ENCODE results near the gene CDC42EP3. TPM values are rescaled to one million over a fixed set of nuclear protein-coding genes. Genes with fewer than 3 reads are reported as not detected.

The CDC42EP3 gene
- total and polyA plus RNA-seq, 2 experiments from 2014 or later, result 19.3 to 33.0 TPM

DNA sequence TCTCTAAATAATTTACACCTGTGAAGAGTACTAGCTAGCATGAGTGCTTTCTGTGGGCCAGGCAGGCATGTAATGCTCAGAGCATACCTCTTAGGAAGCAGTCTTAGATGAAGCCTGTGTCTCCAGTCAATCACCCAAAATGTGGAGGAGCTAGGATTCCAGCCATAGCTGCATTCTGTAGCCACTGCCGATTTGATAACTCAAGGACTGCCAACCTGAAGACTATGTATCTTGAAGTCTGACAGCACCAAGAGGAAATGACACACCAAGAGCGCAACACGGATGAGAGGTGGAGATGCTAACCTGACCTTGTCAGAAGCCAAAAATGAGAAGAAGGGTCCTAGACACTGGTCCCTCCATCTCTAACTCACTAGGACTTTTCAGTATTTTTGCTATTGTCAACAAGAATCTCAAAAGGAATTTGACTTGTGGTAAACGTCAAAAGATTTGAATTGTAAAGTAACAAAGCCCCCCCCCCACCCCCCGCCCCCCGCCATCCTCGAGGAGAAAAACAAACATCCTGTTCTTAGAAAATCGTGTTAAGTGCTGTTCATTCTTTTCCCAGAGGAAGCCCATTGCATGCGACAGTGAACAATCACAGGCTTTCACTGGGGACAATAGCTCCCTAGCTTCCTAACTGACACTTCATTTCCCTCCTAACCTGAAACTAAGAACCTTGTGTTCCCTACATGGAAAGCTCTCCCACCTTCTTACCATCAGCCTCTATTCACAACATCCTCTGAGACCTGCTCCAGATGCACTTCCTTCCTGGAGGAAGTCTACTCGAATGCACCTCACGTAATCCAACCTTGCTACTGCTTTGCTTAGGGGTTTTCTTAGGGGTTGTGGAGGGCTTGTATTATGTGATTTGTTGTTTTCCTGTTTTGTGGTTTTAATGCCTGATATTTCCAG, 14.7 kb downstream of the CDC42EP3 start:
- 55% methylated on average over 11 of the region's 11 CpGs for WGBS (ENCODE audit: low lambda C conversion rate, missing lambda C conversion rate)
- no peak overlapping the region for H3K27ac ChIP-seq
- peaks cover 88% of the 10 kb centered on the region for H3K79me2 ChIP-seq

DNA sequence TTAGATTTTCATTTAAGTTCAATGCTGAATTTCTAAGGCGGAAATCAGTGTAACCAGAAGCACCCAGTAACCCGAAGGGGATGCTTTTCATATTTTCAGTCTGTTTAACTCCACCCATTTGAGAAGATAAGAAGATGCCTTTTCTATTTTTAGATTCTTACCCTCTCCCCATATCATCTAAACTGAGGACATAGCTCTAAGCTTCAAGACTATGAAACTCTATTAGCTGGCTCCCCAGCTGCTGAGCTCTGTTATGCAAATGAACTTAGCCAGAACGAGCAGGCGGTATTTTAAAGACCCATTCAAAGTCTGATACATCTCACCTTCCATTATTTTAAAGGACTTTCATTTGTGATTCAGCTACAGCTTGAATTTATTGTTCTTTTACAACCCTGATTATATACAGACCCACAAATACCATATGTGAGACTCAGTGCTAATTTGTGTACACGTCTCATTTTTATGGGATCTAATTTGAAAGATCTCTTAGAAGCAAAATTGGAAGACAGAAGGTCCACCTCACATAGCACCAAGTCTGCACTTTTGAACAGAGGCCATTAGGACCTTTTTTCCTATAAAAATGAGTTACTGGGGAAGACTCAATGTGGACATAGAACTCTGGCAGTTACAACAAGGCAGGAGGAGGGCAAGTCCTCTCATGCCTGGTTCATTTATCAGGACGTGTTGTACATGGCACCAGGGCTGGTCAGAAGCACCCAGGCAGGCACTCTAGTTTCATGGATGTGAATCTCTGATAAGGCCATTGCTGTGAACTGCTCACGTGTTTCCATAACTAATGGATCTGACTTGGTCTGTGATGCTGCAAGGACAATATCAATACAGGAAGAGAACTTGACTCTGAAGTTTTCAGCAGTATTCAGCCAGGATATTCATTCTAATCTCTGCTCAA, 16.3 kb downstream of the CDC42EP3 start:
- H4K20me1 ChIP-seq (ENCODE audit: insufficient read depth, poor library complexity, severe bottlenecking), result peaks cover 10% of the 10 kb centered on the region
- H3K36me3 ChIP-seq (replicated peaks; ENCODE audit: insufficient read depth, low read depth), result no peaks in the 10 kb centered on the region
- 49% methylated on average over 7 of the region's 7 CpGs for WGBS (ENCODE audit: low lambda C conversion rate, missing lambda C conversion rate)
- no peaks in the 10 kb centered on the region for H3K9me2 ChIP-seq (replicated peaks; ENCODE audit: insufficient read depth)
- peak overlapping the region; percentile 46 for H3K4me2 ChIP-seq
- no peak for DNase-seq (ENCODE audit: low spot score)
- no peak overlapping the region for H3K4me3 ChIP-seq
- H2AFZ ChIP-seq, result no peak overlapping the region
- peaks cover 32% of the 10 kb centered on the region for H3K4me1 ChIP-seq (ENCODE audit: insufficient read depth)
- H3K27ac ChIP-seq, result peak overlapping the region; percentile 10
- no peaks in the 10 kb centered on the region for H3K27me3 ChIP-seq
- no peaks in the 10 kb centered on the region for H3K9me3 ChIP-seq (ENCODE audit: low read depth)
- TF ChIP-seq EZH2 (IDR thresholded peaks at IDR 0.05; ENCODE audit: borderline replicate concordance), result no peak
- TF ChIP-seq, protein P1, sequence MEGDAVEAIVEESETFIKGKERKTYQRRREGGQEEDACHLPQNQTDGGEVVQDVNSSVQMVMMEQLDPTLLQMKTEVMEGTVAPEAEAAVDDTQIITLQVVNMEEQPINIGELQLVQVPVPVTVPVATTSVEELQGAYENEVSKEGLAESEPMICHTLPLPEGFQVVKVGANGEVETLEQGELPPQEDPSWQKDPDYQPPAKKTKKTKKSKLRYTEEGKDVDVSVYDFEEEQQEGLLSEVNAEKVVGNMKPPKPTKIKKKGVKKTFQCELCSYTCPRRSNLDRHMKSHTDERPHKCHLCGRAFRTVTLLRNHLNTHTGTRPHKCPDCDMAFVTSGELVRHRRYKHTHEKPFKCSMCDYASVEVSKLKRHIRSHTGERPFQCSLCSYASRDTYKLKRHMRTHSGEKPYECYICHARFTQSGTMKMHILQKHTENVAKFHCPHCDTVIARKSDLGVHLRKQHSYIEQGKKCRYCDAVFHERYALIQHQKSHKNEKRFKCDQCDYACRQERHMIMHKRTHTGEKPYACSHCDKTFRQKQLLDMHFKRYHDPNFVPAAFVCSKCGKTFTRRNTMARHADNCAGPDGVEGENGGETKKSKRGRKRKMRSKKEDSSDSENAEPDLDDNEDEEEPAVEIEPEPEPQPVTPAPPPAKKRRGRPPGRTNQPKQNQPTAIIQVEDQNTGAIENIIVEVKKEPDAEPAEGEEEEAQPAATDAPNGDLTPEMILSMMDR (IDR thresholded peaks at IDR 0.05; ENCODE audit: poor library complexity), result no peak
- no peak for TF ChIP-seq EZH2phosphoT487 (IDR thresholded peaks at IDR 0.05; ENCODE audit: low read depth, severe bottlenecking, unreplicated experiment)
- H3K79me2 ChIP-seq, result peaks cover 88% of the 10 kb centered on the region

More for the DNA sequence above, 14.7 kb downstream of the CDC42EP3 start:
- H3K9me3 ChIP-seq (ENCODE audit: low read depth), result no peaks in the 10 kb centered on the region
- DNase-seq (ENCODE audit: low spot score), result no peak
- H3K9me2 ChIP-seq (replicated peaks; ENCODE audit: insufficient read depth), result no peaks in the 10 kb centered on the region
- no peaks in the 10 kb centered on the region for H4K20me1 ChIP-seq (ENCODE audit: insufficient read depth, poor library complexity, severe bottlenecking)
- TF ChIP-seq EZH2 (IDR thresholded peaks at IDR 0.05; ENCODE audit: borderline replicate concordance) (no peak), EZH2phosphoT487 (IDR thresholded peaks at IDR 0.05; ENCODE audit: low read depth, severe bottlenecking, unreplicated experiment) (no peak)
- TF ChIP-seq, protein P1 (IDR thresholded peaks at IDR 0.05; ENCODE audit: poor library complexity), result no peak
- H3K4me3 ChIP-seq, result no peak overlapping the region
- H3K36me3 ChIP-seq (replicated peaks; ENCODE audit: insufficient read depth, low read depth), result no peaks in the 10 kb centered on the region
- H3K4me2 ChIP-seq, result no peak overlapping the region
- peaks cover 32% of the 10 kb centered on the region for H3K4me1 ChIP-seq (ENCODE audit: insufficient read depth)
- no peaks in the 10 kb centered on the region for H3K27me3 ChIP-seq
- H2AFZ ChIP-seq, result no peak overlapping the region

DNA sequence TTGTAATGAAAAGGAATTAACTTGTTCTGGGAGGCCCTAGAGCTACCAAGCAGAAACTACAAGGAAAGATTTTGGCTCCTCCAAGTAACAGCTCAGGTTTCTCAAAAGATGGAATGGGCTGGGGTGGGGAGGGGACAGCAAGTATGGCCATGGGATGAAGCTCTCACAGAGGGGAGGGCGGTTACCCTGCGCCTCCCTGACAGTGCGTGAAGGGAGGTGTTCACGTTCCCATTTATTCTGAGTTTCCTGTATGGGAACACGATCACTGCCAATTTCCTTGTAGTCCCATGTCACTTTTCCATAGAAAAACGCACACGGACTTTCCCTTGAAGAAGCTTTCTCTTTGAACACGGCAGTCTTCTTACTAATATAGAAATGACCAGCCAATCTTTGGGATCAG, 17.0 kb downstream of the CDC42EP3 start:
- Histone ChIP-seq H3K36me3 (replicated peaks; ENCODE audit: insufficient read depth, low read depth) (no peaks in the 10 kb centered on the region), H3K79me2 (peaks cover 87% of the 10 kb centered on the region), H3K4me3 (no peak overlapping the region), H3K4me2 (peak overlapping the region; percentile 46), H3K9me2 (replicated peaks; ENCODE audit: insufficient read depth) (no peaks in the 10 kb centered on the region), H2AFZ (no peak overlapping the region), H3K27ac (peak overlapping the region; percentile 10), H3K9me3 (ENCODE audit: low read depth) (no peaks in the 10 kb centered on the region), H4K20me1 (ENCODE audit: insufficient read depth, poor library complexity, severe bottlenecking) (peaks cover 12% of the 10 kb centered on the region), H3K27me3 (no peaks in the 10 kb centered on the region), H3K4me1 (ENCODE audit: insufficient read depth) (peaks cover 29% of the 10 kb centered on the region)
- no peak for DNase-seq (ENCODE audit: low spot score)
- 89% methylated on average over 8 of the region's 8 CpGs for WGBS (ENCODE audit: low lambda C conversion rate, missing lambda C conversion rate)
- TF ChIP-seq, protein P1 (IDR thresholded peaks at IDR 0.05; ENCODE audit: poor library complexity), result no peak

All from hepatocyte (in vitro differentiated cells).